ENCODE measurements around the gene EHD3. TPM values are rescaled to one million over a fixed set of nuclear protein-coding genes. Genes with fewer than 3 reads are reported as not detected.

The EHD3 gene
- total and polyA plus RNA-seq, 10 of the 15 experiments (the other 5 are each of a cell fraction or from before 2014, with no cell fraction given): 1.1 to 10.9 (median 8.2) TPM

DNA sequence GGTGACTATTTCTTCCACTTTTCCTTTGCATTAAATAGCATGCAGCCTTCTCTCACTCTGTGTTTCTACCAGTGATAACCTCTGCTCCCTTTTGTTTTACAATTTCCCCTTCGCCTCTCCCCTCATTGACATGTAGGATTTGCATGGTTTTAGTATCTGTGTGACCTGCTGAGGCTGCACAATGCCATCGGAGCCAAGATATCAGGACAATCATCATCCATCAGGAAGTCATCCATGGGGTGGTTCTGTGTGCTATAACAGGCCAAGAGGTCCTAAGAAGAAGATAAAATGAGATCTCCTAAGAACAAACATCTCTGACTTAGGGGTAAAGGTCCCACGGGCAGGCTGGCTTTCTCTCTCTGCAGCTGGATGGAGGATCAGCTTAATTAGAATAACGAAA is 65.6 kb downstream of the EHD3 start:
- Histone ChIP-seq H3K36me3 (ENCODE audit: control insufficient read depth in 2 of 2, insufficient read depth in 2 of 2, low read length in 1 of 2) (no peaks in the 10 kb centered on the region), H3K4me1 (ENCODE audit: control insufficient read depth, insufficient read depth, low read length) (no peaks in the 10 kb centered on the region), H3K9me3 (replicated peaks; ENCODE audit: control insufficient read depth, insufficient read depth, low read length) (no peaks in the 10 kb centered on the region), H3K9ac (ENCODE audit: control insufficient read depth, insufficient read depth, low read length) (no peak overlapping the region), H3K4me2 (ENCODE audit: control insufficient read depth, insufficient read depth) (no peak overlapping the region), H3K27ac (ENCODE audit: control insufficient read depth, insufficient read depth) (no peak overlapping the region), H3K79me2 (ENCODE audit: control insufficient read depth, insufficient read depth, low read length) (no peaks in the 10 kb centered on the region), H3K27me3 (replicated peaks in 1 of 2; ENCODE audit: control insufficient read depth in 2 of 2, insufficient read depth in 2 of 2, low read length in 1 of 2) (0 out of 4 replicates have a peak, but pooled peaks cover 0 to 3% of the 10 kb centered on the region in 2 experiments), H3K4me3 (no peak overlapping the region), H4K20me1 (ENCODE audit: control insufficient read depth, insufficient read depth) (no peaks in the 10 kb centered on the region), H2AFZ (ENCODE audit: control insufficient read depth, low read depth, low read length) (no peak overlapping the region)
- DNase-seq (ENCODE audit: low read depth, low spot score): no peak
- 9% methylated on average over 4 of the region's 4 CpGs for WGBS (ENCODE audit: insufficient coverage, insufficient replicate concordance, low lambda C conversion rate, missing lambda C conversion rate)
- ChIA-PET POLR2A (no interaction called here), SMC1A (ENCODE audit: uncharacterized antibody, unreplicated experiment) (interaction anchor here (1.2 to 1.3 kb wide), 2 partner anchors 9 to 12 kb away, joined by 3 to 4 read pairs; no protein-coding TSS in a partner anchor), RAD21 (ENCODE audit: unreplicated experiment) (no interaction called here), CTCF (no interaction called here)
- in situ Hi-C loops (cut with MboI): no loop called here
- no peak for TF ChIP-seq TBL1XR1 (IDR thresholded peaks at IDR 0.05; ENCODE audit: low read depth, low read length)
- TF ChIP-seq ZNF24 (IDR thresholded peaks at IDR 0.05): no peak
- TF ChIP-seq KAT2A (conservative IDR thresholded peaks at IDR 0.05; ENCODE audit: control insufficient read depth, low read depth, low read length): no peak
- TF ChIP-seq, protein P1, sequence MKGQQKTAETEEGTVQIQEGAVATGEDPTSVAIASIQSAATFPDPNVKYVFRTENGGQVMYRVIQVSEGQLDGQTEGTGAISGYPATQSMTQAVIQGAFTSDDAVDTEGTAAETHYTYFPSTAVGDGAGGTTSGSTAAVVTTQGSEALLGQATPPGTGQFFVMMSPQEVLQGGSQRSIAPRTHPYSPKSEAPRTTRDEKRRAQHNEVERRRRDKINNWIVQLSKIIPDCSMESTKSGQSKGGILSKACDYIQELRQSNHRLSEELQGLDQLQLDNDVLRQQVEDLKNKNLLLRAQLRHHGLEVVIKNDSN (IDR thresholded peaks at IDR 0.05; ENCODE audit: borderline replicate concordance, extremely low read length, insufficient read depth, low read depth, low read length): no peak
- TF ChIP-seq ATF7 (IDR thresholded peaks at IDR 0.05; ENCODE audit: low read depth): no peak
- TF ChIP-seq ESRRA (IDR thresholded peaks at IDR 0.05; ENCODE audit: low read length): no peak
- TF ChIP-seq, protein P2, sequence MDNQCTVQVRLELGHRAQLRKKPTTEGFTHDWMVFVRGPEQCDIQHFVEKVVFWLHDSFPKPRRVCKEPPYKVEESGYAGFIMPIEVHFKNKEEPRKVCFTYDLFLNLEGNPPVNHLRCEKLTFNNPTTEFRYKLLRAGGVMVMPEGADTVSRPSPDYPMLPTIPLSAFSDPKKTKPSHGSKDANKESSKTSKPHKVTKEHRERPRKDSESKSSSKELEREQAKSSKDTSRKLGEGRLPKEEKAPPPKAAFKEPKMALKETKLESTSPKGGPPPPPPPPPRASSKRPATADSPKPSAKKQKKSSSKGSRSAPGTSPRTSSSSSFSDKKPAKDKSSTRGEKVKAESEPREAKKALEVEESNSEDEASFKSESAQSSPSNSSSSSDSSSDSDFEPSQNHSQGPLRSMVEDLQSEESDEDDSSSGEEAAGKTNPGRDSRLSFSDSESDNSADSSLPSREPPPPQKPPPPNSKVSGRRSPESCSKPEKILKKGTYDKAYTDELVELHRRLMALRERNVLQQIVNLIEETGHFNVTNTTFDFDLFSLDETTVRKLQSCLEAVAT (IDR thresholded peaks at IDR 0.05): no peak
- no peak for TF ChIP-seq IRF4 (IDR thresholded peaks at IDR 0.05; ENCODE audit: low read depth, low read length)
- TF ChIP-seq, protein P3, sequence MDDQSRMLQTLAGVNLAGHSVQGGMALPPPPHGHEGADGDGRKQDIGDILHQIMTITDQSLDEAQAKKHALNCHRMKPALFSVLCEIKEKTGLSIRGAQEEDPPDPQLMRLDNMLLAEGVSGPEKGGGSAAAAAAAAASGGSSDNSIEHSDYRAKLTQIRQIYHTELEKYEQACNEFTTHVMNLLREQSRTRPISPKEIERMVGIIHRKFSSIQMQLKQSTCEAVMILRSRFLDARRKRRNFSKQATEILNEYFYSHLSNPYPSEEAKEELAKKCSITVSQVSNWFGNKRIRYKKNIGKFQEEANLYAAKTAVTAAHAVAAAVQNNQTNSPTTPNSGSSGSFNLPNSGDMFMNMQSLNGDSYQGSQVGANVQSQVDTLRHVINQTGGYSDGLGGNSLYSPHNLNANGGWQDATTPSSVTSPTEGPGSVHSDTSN (IDR thresholded peaks at IDR 0.05; ENCODE audit: insufficient replicate concordance, low read depth, low read length): no peak
- TF ChIP-seq GABPA (IDR thresholded peaks at IDR 0.05; ENCODE audit: low read depth): no peak
- intact Hi-C loops (cut with micrococcal nuclease; ENCODE audit: unreplicated experiment): no loop called here
- ATAC-seq: no peak
- no peak for FAIRE-seq
- BruUV-seq (replicated peaks): no TSS peak
